ENCODE results near the gene EYA2. TPM values are rescaled to one million over a fixed set of nuclear protein-coding genes. Genes with fewer than 3 reads are reported as not detected.
A peak's percentile ranks its signal among the peaks of the same experiment; 100 is the strongest.

Gene EYA2
- total and polyA plus RNA-seq, 4 donors, result 1.6 to 4.4 (median 2.1) TPM

GRCh38 chr20:47228654-47229053 lies 334.0 kb downstream of the EYA2 start:
- ATAC-seq (ENCODE audit: insufficient read depth, low FRiP score), result no peak

GRCh38 chr20:47230811-47231256 lies 336.2 kb downstream of the EYA2 start:
- 95 to 96% methylated on average over 8 of the region's 8 CpGs for WGBS, 2 donors
- Histone ChIP-seq H3K27me3 (ENCODE audit: control insufficient read depth in 3 of 3, insufficient read depth in 3 of 3, low read length in 2 of 3) (no peaks in the 10 kb centered on the region), H3K36me3 (ENCODE audit: control insufficient read depth in 4 of 4, insufficient read depth in 4 of 4, low read length in 4 of 4) (peaks cover 26 to 39% (median 37%) of the 10 kb centered on the region in 4 donors), H3K9ac (ENCODE audit: insufficient read depth in 1 of 2, low read length in 2 of 2) (no peak overlapping the region), H3K4me3 (no peak overlapping the region), H3K27ac (ENCODE audit: low read depth in 1 of 2, low read length in 1 of 2) (no peak overlapping the region), H3K9me3 (ENCODE audit: control insufficient read depth in 4 of 4, insufficient read depth in 3 of 4, low read length in 3 of 4) (peaks cover 0 to 2% (median 0%) of the 10 kb centered on the region in 4 donors), H3K4me1 (ENCODE audit: control insufficient read depth in 5 of 5, insufficient read depth in 5 of 5, low read length in 5 of 5) (no peaks in the 10 kb centered on the region)
- no peak for TF ChIP-seq CTCF (IDR thresholded peaks at IDR 0.05; ENCODE audit: control extremely low read depth, extremely low read depth)
- DNase-seq (no peak), ATAC-seq (ENCODE audit: insufficient read depth, low FRiP score) (no peak)

More at GRCh38 chr20:47228654-47229053, 334.0 kb downstream of the EYA2 start:
- no peak for TF ChIP-seq CTCF (IDR thresholded peaks at IDR 0.05; ENCODE audit: control extremely low read depth, extremely low read depth)
- Histone ChIP-seq H3K9ac (ENCODE audit: insufficient read depth in 1 of 2, low read length in 2 of 2) (no peak overlapping the region), H3K27ac (ENCODE audit: low read depth in 1 of 2, low read length in 1 of 2) (peak overlapping the region in 1 of 2 donors; percentile 15), H3K4me1 (ENCODE audit: control insufficient read depth in 5 of 5, insufficient read depth in 5 of 5, low read length in 5 of 5) (no peaks in the 10 kb centered on the region), H3K9me3 (ENCODE audit: control insufficient read depth in 4 of 4, insufficient read depth in 3 of 4, low read length in 3 of 4) (no peaks in the 10 kb centered on the region), H3K27me3 (ENCODE audit: control insufficient read depth in 3 of 3, insufficient read depth in 3 of 3, low read length in 2 of 3) (no peaks in the 10 kb centered on the region), H3K4me3 (no peak overlapping the region), H3K36me3 (ENCODE audit: control insufficient read depth in 4 of 4, insufficient read depth in 4 of 4, low read length in 4 of 4) (peaks cover 32 to 38% (median 36%) of the 10 kb centered on the region in 4 donors)
- 85 to 87% methylated on average over 5 of the region's 5 CpGs for WGBS, 2 donors
- DNase-seq, result no peak

GRCh38 chr20:47231382-47232039 lies 336.9 kb downstream of the EYA2 start:
- no peak overlapping the region for H3K9ac ChIP-seq (ENCODE audit: insufficient read depth in 1 of 2, low read length in 2 of 2)
- H3K27ac ChIP-seq (ENCODE audit: low read depth in 1 of 2, low read length in 1 of 2), result no peak overlapping the region
- H3K4me3 ChIP-seq, result no peak overlapping the region
- WGBS, 2 donors, result 90 to 93% methylated on average over 16 of the region's 16 CpGs
- TF ChIP-seq CTCF (IDR thresholded peaks at IDR 0.05; ENCODE audit: control extremely low read depth, extremely low read depth), result no peak
- H3K27me3 ChIP-seq (ENCODE audit: control insufficient read depth in 3 of 3, insufficient read depth in 3 of 3, low read length in 2 of 3), result no peaks in the 10 kb centered on the region
- peaks cover 26 to 40% (median 38%) of the 10 kb centered on the region in 4 donors for H3K36me3 ChIP-seq (ENCODE audit: control insufficient read depth in 4 of 4, insufficient read depth in 4 of 4, low read length in 4 of 4)
- peaks cover 0 to 2% (median 0%) of the 10 kb centered on the region in 4 donors for H3K9me3 ChIP-seq (ENCODE audit: control insufficient read depth in 4 of 4, insufficient read depth in 3 of 4, low read length in 3 of 4)
- H3K4me1 ChIP-seq (ENCODE audit: control insufficient read depth in 5 of 5, insufficient read depth in 5 of 5, low read length in 5 of 5), result no peaks in the 10 kb centered on the region
- DNase-seq (peak in 1 of 3 donors; percentile 22), ATAC-seq (ENCODE audit: insufficient read depth, low FRiP score) (no peak)
